ENCODE results near the gene SMC6.

- no peak for TF ChIP-seq TCF7 (CRISPR knock-in tag; IDR thresholded peaks at IDR 0.05; ENCODE audit: low read depth)
- no peak for TF ChIP-seq CTCF (IDR thresholded peaks at IDR 0.05)
- no peak for TF ChIP-seq SP1 (CRISPR knock-in tag; conservative IDR thresholded peaks at IDR 0.05)
- TF ChIP-seq ATF2 (CRISPR knock-in tag; IDR thresholded peaks at IDR 0.05; ENCODE audit: borderline replicate concordance, low read depth), result no peak
Observed at GRCh38 chr2:17688600-17688999, 65.0 kb downstream of the SMC6 start.
